Osteocyte (in vitro differentiated cells): Measurements from ENCODE around the gene HPCAL1. TPM values are rescaled to one million over a fixed set of nuclear protein-coding genes. Genes with fewer than 3 reads are reported as not detected.

Experiments used
- DNase-seq: peaks from one replicate; pipeline ENCODE4 v3.0.0; 2021; ENCODE audit warnings: mixed read lengths; ENCODE audit not compliant: unreplicated experiment; ENCODE audit errors: extremely low spot score
- H3K27ac Mint-ChIP-seq: one replicate; pipeline ENCODE4 v1.8.0; 2021; ENCODE audit warnings: mild to moderate bottlenecking, mixed read lengths; ENCODE audit not compliant: unreplicated experiment
- H3K27me3 Mint-ChIP-seq: one replicate; pipeline ENCODE4 v1.8.0; 2021; ENCODE audit warnings: mixed read lengths; ENCODE audit not compliant: unreplicated experiment
- H3K36me3 Mint-ChIP-seq: one replicate; pipeline ENCODE4 v1.8.0; 2021; ENCODE audit warnings: mixed read lengths; ENCODE audit not compliant: unreplicated experiment
- H3K4me1 Mint-ChIP-seq: one replicate; pipeline ENCODE4 v1.8.0; 2021; ENCODE audit warnings: mixed read lengths; ENCODE audit not compliant: unreplicated experiment
- H3K4me3 Mint-ChIP-seq: one replicate; pipeline ENCODE4 v1.8.0; 2021; ENCODE audit warnings: mild to moderate bottlenecking, moderate library complexity, mixed read lengths; ENCODE audit not compliant: unreplicated experiment
- H3K9me3 Mint-ChIP-seq: one replicate; pipeline ENCODE4 v1.8.0; 2021; ENCODE audit warnings: mixed read lengths; ENCODE audit not compliant: unreplicated experiment
- CTCF ChIP-seq: fragments of 200-600 bp; sonication (generic); IDR thresholded peaks from 2 replicates; pipeline ENCODE4 v1.5.0; 2021; ENCODE audit warnings: antibody characterized with exemption, mild to moderate bottlenecking, moderate library complexity
- total RNA-seq: library from RNA; stranded (reverse); gene quantifications from 2 replicates; pipeline ENCODE4 v1.2.1, GENCODE V29; 2021

The HPCAL1 gene
- total RNA-seq, 1 donor from 2014 or later = 56.8 TPM

GRCh38 chr2:10332402-10333246 lies 29.9 kb downstream of the HPCAL1 start:
- H3K36me3 Mint-ChIP-seq = no peaks in the 10 kb centered on the region
- no peak for DNase-seq
- TF ChIP-seq CTCF = no peak
- no peaks in the 10 kb centered on the region for H3K27me3 Mint-ChIP-seq
- H3K27ac Mint-ChIP-seq = peak overlapping the region; percentile 94
- H3K9me3 Mint-ChIP-seq = no peaks in the 10 kb centered on the region
- peaks cover 61% of the 10 kb centered on the region for H3K4me1 Mint-ChIP-seq
- H3K4me3 Mint-ChIP-seq = peak overlapping the region; percentile 23

- peak overlapping the region; percentile 94 for H3K27ac Mint-ChIP-seq
- H3K4me3 Mint-ChIP-seq = no peak overlapping the region
- H3K9me3 Mint-ChIP-seq = no peaks in the 10 kb centered on the region
- DNase-seq = no peak
- TF ChIP-seq CTCF = no peak
- no peaks in the 10 kb centered on the region for H3K27me3 Mint-ChIP-seq
- H3K4me1 Mint-ChIP-seq = peaks cover 61% of the 10 kb centered on the region
- no peaks in the 10 kb centered on the region for H3K36me3 Mint-ChIP-seq
Measured at GRCh38 chr2:10333247-10333613, 30.5 kb downstream of the HPCAL1 start.

- H3K27me3 Mint-ChIP-seq = no peaks in the 10 kb centered on the region
- H3K4me3 Mint-ChIP-seq = no peak overlapping the region
- H3K4me1 Mint-ChIP-seq = peaks cover 61% of the 10 kb centered on the region
Measured at GRCh38 chr2:10333966-10334365, 31.3 kb downstream of the HPCAL1 start.

GRCh38 chr2:10335046-10335840 lies 32.5 kb downstream of the HPCAL1 start:
- Mint-ChIP-seq H3K4me3 (no peak overlapping the region), H3K27me3 (no peaks in the 10 kb centered on the region), H3K27ac (no peak overlapping the region), H3K9me3 (no peaks in the 10 kb centered on the region), H3K4me1 (peaks cover 51% of the 10 kb centered on the region), H3K36me3 (no peaks in the 10 kb centered on the region)
- no peak for TF ChIP-seq CTCF
- DNase-seq = no peak

More at GRCh38 chr2:10333966-10334365, 31.3 kb downstream of the HPCAL1 start:
- Mint-ChIP-seq H3K36me3 (no peaks in the 10 kb centered on the region), H3K9me3 (no peaks in the 10 kb centered on the region), H3K27ac (peak overlapping the region; percentile 94)
- no peak for DNase-seq
- TF ChIP-seq CTCF = no peak

- no peak for TF ChIP-seq CTCF
- no peaks in the 10 kb centered on the region for H3K9me3 Mint-ChIP-seq
- H3K4me3 Mint-ChIP-seq = no peak overlapping the region
- no peak overlapping the region for H3K27ac Mint-ChIP-seq
- DNase-seq = no peak
- no peaks in the 10 kb centered on the region for H3K36me3 Mint-ChIP-seq
- H3K27me3 Mint-ChIP-seq = no peaks in the 10 kb centered on the region
- peaks cover 51% of the 10 kb centered on the region for H3K4me1 Mint-ChIP-seq
Measured at GRCh38 chr2:10336283-10336682, 33.6 kb downstream of the HPCAL1 start.
